Non-pigmented ciliary epithelial cell (primary cell): ENCODE measurements around the gene GZMH.
"Not testable (repeated sequence)": the region's sequence is repeated elsewhere in the genome, so short reads cannot be mapped to it uniquely, and the experiment has no call there.

ENCODE experiments used
- DNase-seq: peaks from one replicate; pipeline ENCODE4 v3.0.0-alpha.2; 2010; ENCODE audit warnings: low read depth

GZMH gene

GRCh38 chr14:24595073-24595808, 14.2 kb downstream of the GZMH start:
- no peak for DNase-seq

GRCh38 chr14:24591004-24591403, 18.5 kb downstream of the GZMH start:
- not testable (repeated sequence) for DNase-seq

GRCh38 chr14:24584402-24584801, 25.1 kb downstream of the GZMH start:
- DNase-seq: not testable (repeated sequence)

- DNase-seq: no peak
These were observed 30.9 kb downstream of the GZMH start for GRCh38 chr14:24578558-24578957.

GRCh38 chr14:24576771-24577170, 32.7 kb downstream of the GZMH start:
- DNase-seq: no peak

- DNase-seq: no peak
These were observed 33.3 kb downstream of the GZMH start, which contains the start of gene CTSG for GRCh38 chr14:24576182-24576581. Gene CTSG, minus strand, starts transcription at chr14:24576250. Its CDS starts 27 bp downstream, at chr14:24576223.

- no peak for DNase-seq
These were observed 35.2 kb downstream of the GZMH start for GRCh38 chr14:24574206-24574774.

GRCh38 chr14:24566318-24566717, 43.2 kb downstream of the GZMH start:
- DNase-seq: no peak

- DNase-seq: no peak
These were observed 43.7 kb downstream of the GZMH start for GRCh38 chr14:24565766-24566165.

- no peak for DNase-seq
These were observed 46.0 kb downstream of the GZMH start for GRCh38 chr14:24563505-24563904.

GRCh38 chr14:24556756-24557155, 52.7 kb downstream of the GZMH start:
- no peak for DNase-seq
